ENCODE data around the gene NOLC1. TPM values are rescaled to one million over a fixed set of nuclear protein-coding genes. Genes with fewer than 3 reads are reported as not detected.

NOLC1 gene
- total RNA-seq, 1 donor from 2014 or later = 95.1 TPM

GRCh38 chr10:102152545-102152890 lies 329 bp downstream of the NOLC1 start:
- Mint-ChIP-seq H3K9me3 (no peaks in the 10 kb centered on the region), H3K4me1 (peaks cover 35% of the 10 kb centered on the region), H3K4me3 (peak overlapping the region; percentile 97), H3K27me3 (no peaks in the 10 kb centered on the region), H3K27ac (peak overlapping the region; percentile 93), H3K36me3 (ENCODE audit: low read depth) (peaks cover 83% of the 10 kb centered on the region)
- POLR2A ChIA-PET = interaction anchor here (0.9 to 2.3 kb wide), 9 partner anchors 14 to 591 kb away, joined by 3 to 11 read pairs (median 6); partner anchors contain the start of genes PPRC1, SUFU and WBP1L
- intact Hi-C loops (cut with micrococcal nuclease) = loop anchor here (1.0 to 10.0 kb wide), 9 partner anchors 20 to 490 kb away; partner anchors contain the start of genes ARMH3, CUEDC2, GBF1 and LDB1
- ATAC-seq (ENCODE audit: low read depth) = peak; percentile 10
- CTCF ChIA-PET = interaction anchor here (0.9 to 1.4 kb wide), 2 partner anchors 21 to 77 kb away, joined by 3 to 4 read pairs; no protein-coding TSS in a partner anchor
- TF ChIP-seq CTCF (IDR thresholded peaks at IDR 0.05) = no peak
- DNase-seq = no peak

- no peak for DNase-seq
- CTCF ChIA-PET = interaction anchor here (0.8 kb wide), 1 partner anchor 22 kb away, joined by 3 read pairs; no protein-coding TSS in a partner anchor
- no peak for TF ChIP-seq CTCF (IDR thresholded peaks at IDR 0.05)
- Mint-ChIP-seq H3K27ac (peak overlapping the region; percentile 93), H3K4me3 (peak overlapping the region; percentile 97), H3K27me3 (no peaks in the 10 kb centered on the region), H3K36me3 (ENCODE audit: low read depth) (peaks cover 83% of the 10 kb centered on the region), H3K9me3 (no peaks in the 10 kb centered on the region), H3K4me1 (peaks cover 35% of the 10 kb centered on the region)
- intact Hi-C loops (cut with micrococcal nuclease) = loop anchor here (5.0 to 10.0 kb wide), 3 partner anchors 92 to 489 kb away; partner anchors contain the start of genes CUEDC2, GBF1, PITX3 and TRIM8
- POLR2A ChIA-PET = interaction anchor here (1.1 to 1.3 kb wide), 2 partner anchors 33 to 351 kb away, joined by 3 to 7 read pairs; partner anchors contain the start of genes LDB1 and SUFU
- ATAC-seq (ENCODE audit: low read depth) = no peak
Observed at GRCh38 chr10:102153093-102153620, 968 bp downstream of the NOLC1 start.

- no peaks in the 10 kb centered on the region for H3K27me3 Mint-ChIP-seq
- H3K9me3 Mint-ChIP-seq = no peaks in the 10 kb centered on the region
- intact Hi-C loops (cut with micrococcal nuclease) = loop anchor here (5.0 to 10.0 kb wide), 3 partner anchors 90 to 488 kb away; partner anchors contain the start of genes CUEDC2, GBF1, PITX3 and TRIM8
- H3K4me1 Mint-ChIP-seq = peaks cover 35% of the 10 kb centered on the region
- no peak for ATAC-seq (ENCODE audit: low read depth)
- no peak overlapping the region for H3K27ac Mint-ChIP-seq
- DNase-seq = no peak
- no peak for TF ChIP-seq CTCF (IDR thresholded peaks at IDR 0.05)
- H3K4me3 Mint-ChIP-seq = peak overlapping the region; percentile 15
- H3K36me3 Mint-ChIP-seq (ENCODE audit: low read depth) = peaks cover 82% of the 10 kb centered on the region
- POLR2A ChIA-PET = interaction anchor here (0.6 to 0.7 kb wide), 3 partner anchors 11 to 36 kb away, joined by 3 to 4 read pairs (median 3); no protein-coding TSS in a partner anchor
- CTCF ChIA-PET = no interaction called here
Observed at GRCh38 chr10:102154466-102155116, 2.4 kb downstream of the NOLC1 start.

GRCh38 chr10:102157224-102157623 lies 5.0 kb downstream of the NOLC1 start:
- Mint-ChIP-seq H3K9me3 (no peaks in the 10 kb centered on the region), H3K4me3 (no peak overlapping the region), H3K36me3 (ENCODE audit: low read depth) (peaks cover 88% of the 10 kb centered on the region), H3K27ac (no peak overlapping the region), H3K4me1 (peaks cover 24% of the 10 kb centered on the region), H3K27me3 (no peaks in the 10 kb centered on the region)
- DNase-seq = no peak
- POLR2A ChIA-PET = no interaction called here
- no peak for TF ChIP-seq CTCF (IDR thresholded peaks at IDR 0.05)
- intact Hi-C loops (cut with micrococcal nuclease) = loop anchor here (10.0 kb wide), 1 partner anchor 88 kb away; the partner anchor contains the start of genes GBF1 and PITX3
- CTCF ChIA-PET = interaction anchor here (1.6 to 1.7 kb wide), 2 partner anchors 13 to 25 kb away, joined by 5 to 7 read pairs; partner anchors contain the start of gene PPRC1
- ATAC-seq (ENCODE audit: low read depth) = no peak

Data from activated B cell treated with CpG ODN at 0.5 μM for 24 hours (primary cell).